Retinal pigment epithelial cell (primary cell): ENCODE results near the gene DCUN1D2.

Experiments used
- DNase-seq: peaks from one replicate; pipeline ENCODE4 v3.0.0-alpha.2; 2010; ENCODE audit warnings: low read depth
- H3K4me3 ChIP-seq: 2 replicates; pipeline ENCODE4 v1.5.1; 2011; ENCODE audit warnings: mild to moderate bottlenecking, low read length, control low read depth, moderate library complexity
- TF ChIP-seq, protein P1 (sequence below): conservative IDR thresholded peaks from 2 replicates; pipeline ENCODE4 v1.5.1; 2011; ENCODE audit warnings: low read depth, low read length, control low read depth, inconsistent platforms

The DCUN1D2 gene

DNA sequence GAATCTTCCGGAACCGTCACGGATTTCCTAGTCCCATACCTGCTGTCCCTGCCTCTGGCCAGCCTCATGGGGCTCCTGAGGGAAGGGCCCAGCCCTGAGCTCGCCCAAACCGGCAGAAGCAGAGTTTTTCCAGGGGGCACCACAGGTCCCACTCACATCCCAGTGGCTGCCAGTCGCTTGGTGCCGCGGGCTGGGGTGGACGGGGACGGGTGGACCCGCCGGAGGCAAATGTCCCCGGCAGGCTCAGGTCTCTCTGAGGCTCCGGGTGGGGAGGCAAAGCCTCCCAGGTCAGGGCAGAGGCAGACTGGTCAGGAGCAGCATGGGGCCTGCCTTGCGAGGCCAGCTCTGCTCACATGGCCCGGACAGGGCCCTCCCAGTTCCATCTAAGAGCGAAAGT is 62.0 kb downstream of the DCUN1D2 start:
- DNase-seq: no peak
- H3K4me3 ChIP-seq: no peak overlapping the region
- TF ChIP-seq, protein P1, sequence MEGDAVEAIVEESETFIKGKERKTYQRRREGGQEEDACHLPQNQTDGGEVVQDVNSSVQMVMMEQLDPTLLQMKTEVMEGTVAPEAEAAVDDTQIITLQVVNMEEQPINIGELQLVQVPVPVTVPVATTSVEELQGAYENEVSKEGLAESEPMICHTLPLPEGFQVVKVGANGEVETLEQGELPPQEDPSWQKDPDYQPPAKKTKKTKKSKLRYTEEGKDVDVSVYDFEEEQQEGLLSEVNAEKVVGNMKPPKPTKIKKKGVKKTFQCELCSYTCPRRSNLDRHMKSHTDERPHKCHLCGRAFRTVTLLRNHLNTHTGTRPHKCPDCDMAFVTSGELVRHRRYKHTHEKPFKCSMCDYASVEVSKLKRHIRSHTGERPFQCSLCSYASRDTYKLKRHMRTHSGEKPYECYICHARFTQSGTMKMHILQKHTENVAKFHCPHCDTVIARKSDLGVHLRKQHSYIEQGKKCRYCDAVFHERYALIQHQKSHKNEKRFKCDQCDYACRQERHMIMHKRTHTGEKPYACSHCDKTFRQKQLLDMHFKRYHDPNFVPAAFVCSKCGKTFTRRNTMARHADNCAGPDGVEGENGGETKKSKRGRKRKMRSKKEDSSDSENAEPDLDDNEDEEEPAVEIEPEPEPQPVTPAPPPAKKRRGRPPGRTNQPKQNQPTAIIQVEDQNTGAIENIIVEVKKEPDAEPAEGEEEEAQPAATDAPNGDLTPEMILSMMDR: no peak

DNA sequence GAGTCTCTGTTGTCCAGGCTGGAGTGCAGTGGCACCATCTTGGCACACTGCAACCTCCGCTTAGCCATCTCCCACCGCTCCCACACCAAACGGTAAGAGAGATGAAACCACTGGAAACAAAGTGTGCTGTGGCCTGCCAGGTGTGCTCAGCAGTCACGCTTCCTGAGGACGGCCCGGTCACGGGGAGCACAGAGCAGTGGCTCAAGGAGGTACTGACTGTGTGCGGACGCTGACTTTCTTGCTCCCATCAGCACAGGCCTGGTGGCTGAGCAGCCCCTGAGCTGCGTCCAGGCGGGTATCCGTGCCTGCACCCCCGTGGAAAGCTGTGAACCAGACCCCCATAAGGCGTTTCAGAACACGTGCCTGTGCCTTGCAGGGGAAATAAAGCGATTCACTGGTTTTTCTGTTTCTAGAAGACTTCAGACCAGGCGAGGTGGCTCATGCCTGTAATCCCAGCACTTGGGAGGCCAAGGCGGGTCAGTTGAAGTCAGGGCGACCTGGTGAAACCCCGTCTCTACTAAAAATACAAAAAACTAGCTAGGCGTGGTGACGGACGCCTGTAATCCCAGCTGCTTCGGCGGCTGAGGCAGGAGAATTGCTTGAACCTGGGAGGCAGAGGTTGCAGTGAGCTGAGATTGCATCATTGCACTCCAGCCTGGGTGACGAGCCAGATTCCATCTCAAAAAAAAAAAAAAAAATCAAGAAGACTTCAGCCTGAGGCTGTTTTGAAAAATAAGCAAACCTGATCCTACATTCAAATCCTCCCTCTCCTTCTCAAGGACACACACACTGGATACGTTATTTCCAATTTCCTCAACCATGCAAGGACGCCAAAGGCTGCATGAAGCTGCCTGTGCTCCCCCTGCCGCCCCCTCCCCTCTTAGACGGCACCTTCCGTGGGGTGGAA is 62.7 kb downstream of the DCUN1D2 start:
- DNase-seq: no peak
- H3K4me3 ChIP-seq: no peak overlapping the region

DNA sequence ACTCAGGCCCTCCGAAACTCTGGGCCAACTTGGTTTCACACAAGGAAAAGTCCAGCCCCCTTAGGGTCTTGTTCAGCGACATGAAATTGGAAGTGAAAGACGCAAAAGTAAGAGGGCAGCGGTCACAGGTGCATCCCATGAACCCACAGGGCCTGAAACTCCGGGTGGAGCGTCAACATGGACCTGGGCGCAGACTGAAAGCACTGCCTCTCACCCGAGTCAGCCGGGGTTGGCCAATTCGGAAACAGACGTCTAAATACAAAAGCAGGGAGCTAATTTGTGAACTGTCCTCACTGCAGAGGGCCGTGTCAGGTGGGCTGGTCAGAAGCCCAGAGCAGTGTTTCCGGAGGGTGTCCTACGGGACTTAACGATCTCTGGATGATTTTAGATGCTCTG is 63.9 kb downstream of the DCUN1D2 start:
- TF ChIP-seq, protein P1: no peak
- no peak for DNase-seq
- H3K4me3 ChIP-seq: no peak overlapping the region

More for the DNA sequence above, 62.7 kb downstream of the DCUN1D2 start:
- TF ChIP-seq, protein P1: no peak

DNA sequence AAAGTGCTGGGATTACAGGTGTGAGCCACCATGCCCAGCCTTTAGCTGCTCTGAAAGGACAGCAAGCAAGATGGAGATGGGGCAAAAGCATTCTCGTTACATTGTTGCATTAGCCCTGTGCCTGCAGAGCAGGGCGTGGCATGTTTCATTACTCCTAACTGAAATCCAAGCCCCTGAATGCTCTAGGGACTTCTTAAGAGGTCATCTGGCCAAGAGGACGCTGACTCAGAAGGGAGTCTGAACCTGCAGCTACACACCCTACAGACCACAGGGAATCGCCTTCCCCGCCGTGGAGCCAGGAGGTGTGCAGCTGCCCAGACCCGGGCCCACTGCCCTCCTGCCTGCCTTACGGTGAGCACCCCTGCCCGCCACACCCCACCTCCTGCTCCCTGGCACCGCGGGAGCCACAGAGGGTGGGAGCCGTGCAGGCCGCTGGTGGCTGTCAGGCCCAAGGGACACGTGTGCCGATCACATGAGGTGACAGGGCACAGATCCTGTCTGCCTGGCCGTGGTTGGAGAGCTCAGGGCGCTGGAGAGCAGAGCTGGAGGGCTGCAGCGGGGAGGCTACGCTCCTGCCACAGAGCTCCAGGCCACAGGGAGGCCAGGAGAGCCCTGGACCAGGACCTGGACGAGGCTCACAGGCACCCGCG is 64.4 kb downstream of the DCUN1D2 start:
- H3K4me3 ChIP-seq: no peak overlapping the region
- TF ChIP-seq, protein P1: no peak
- no peak for DNase-seq

DNA sequence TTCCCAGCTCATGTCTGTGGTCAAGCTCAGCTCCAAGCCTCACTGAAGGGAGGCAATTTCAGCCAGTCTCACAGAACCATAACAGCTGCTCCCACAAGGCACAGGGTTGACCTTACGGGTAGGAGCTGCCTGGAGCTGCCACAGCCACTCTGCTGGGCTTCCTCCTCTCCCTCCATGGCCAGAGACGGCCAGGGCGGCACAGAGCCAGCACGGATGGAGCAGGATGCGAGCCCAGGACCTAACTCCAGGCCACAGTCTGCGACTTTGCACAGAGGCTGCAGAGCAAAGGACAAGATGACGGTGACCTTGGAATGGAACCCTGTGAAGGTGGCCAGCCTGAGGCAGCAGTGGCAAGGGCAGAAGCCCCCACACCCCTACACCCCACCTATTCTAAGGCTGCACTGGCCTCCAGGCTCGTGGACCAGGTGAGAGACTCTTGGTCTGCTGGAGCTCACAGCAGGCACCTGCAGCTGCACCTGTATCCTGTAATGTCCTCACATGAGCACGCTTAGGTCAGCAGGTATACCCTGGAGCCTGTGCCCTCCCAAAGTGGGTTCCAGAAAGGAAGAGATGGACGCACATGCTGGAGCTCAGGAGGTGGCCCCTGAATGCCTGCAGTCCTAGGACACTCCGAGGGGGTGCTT is 66.9 kb downstream of the DCUN1D2 start:
- no peak overlapping the region for H3K4me3 ChIP-seq
- TF ChIP-seq, protein P1: no peak
- no peak for DNase-seq

DNA sequence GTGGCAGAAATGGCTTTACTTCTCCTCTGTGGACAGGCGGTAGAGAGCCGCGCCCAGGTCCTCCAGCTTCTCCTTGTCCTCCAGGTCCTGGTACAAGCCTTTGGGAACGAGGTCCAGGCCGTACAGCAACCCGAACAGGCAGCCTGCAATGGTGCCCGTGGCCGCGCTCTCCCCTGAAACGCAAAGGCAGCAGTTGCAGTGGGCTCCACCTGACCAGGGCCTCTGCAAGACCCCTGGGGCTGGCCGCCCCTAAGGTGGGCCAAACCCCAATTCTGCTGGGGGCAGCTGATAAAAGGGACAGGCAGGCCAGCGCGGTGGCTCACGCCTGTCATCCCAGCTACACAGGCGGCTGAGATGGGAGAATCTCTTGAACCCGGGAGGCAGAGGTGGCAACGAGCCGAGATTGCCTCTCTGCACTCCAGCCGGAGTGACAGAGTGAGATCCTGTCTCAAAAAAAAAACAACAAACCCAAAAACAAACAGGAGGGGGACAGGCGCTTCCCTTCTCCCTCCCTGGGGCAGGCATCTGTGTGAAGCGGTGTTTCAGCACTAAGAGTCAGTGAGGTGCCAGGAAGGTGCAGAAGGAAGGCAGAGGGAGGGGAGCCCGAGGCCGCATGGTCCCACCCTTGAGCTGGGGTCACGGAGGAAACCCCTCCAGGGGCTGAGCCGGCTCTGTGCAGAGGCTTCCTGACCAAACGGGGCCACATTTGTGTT is 67.5 kb downstream of the DCUN1D2 start:
- TF ChIP-seq, protein P1: no peak
- H3K4me3 ChIP-seq: no peak overlapping the region
- DNase-seq: no peak
